Measurements from ENCODE around the gene FABP1.

Gene FABP1

DNA sequence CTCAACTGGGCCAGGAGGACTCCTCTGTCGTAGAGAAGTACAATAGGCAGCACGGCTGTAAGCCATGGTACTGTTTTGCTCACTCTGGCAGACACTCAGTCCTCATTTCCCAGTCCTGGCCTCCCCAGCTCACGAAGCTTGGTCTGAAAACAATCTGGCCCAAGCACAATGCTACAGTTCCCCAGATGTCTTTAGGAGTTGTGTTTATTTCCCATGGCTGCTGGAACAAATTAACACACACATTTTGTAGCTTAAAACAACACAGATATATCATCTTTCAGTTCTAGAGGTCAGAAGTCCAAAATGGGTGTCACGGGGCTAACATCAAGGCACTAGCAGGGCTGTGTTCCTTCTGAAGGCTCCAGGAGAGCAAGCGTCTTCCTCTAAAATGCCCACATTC lies 13.0 kb downstream of the FABP1 start:
- TF ChIP-seq ZFX (IDR thresholded peaks at IDR 0.05) = no peak
- TF ChIP-seq, protein P1, sequence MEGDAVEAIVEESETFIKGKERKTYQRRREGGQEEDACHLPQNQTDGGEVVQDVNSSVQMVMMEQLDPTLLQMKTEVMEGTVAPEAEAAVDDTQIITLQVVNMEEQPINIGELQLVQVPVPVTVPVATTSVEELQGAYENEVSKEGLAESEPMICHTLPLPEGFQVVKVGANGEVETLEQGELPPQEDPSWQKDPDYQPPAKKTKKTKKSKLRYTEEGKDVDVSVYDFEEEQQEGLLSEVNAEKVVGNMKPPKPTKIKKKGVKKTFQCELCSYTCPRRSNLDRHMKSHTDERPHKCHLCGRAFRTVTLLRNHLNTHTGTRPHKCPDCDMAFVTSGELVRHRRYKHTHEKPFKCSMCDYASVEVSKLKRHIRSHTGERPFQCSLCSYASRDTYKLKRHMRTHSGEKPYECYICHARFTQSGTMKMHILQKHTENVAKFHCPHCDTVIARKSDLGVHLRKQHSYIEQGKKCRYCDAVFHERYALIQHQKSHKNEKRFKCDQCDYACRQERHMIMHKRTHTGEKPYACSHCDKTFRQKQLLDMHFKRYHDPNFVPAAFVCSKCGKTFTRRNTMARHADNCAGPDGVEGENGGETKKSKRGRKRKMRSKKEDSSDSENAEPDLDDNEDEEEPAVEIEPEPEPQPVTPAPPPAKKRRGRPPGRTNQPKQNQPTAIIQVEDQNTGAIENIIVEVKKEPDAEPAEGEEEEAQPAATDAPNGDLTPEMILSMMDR (conservative IDR thresholded peaks at IDR 0.05) = no peak
- H3K27ac ChIP-seq = no peak overlapping the region

DNA sequence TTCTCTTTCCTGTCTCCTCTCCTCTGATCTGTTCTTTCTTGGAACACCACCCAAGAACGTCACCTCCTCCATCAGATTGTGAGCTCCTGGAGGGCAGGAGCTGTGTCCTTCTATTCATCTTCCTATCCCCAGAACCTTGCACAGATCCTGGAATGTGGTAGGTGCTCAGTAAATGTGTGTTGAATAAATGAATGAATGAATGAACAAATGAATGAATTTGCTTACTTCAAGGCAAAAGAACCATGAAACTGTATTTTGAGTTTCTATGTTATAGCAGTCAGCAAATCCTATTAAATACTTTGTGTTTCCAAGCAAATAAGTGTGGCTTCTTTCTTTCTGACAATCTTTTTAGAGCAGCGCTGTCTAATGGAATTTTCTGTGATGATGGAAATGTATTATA lies 14.8 kb downstream of the FABP1 start:
- TF ChIP-seq, protein P1 (conservative IDR thresholded peaks at IDR 0.05) = no peak
- TF ChIP-seq ZFX (IDR thresholded peaks at IDR 0.05) = no peak
- H3K27ac ChIP-seq = no peak overlapping the region

DNA sequence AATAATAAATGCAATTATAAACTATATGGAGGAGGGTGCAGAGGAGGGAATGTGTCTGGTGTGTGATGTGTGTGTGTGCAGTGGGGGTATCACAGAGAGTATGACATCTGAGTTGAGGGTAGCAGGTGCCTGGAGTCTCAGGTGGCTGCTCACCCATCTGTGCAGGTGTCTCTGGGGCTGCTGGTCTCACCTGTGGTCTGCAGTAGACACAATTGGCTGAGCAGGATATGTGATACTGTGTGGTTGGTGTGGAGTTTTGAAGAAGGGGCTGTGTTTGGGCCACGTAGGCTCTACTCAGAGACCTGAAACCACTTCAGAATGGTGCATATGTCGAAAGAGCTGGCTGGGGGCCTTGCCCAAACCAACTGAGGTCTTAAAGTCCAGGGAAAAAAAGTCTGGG lies 17.0 kb downstream of the FABP1 start:
- H3K27ac ChIP-seq = no peak overlapping the region
- no peak for TF ChIP-seq ZFX (IDR thresholded peaks at IDR 0.05)
- TF ChIP-seq, protein P1 (conservative IDR thresholded peaks at IDR 0.05) = no peak

DNA sequence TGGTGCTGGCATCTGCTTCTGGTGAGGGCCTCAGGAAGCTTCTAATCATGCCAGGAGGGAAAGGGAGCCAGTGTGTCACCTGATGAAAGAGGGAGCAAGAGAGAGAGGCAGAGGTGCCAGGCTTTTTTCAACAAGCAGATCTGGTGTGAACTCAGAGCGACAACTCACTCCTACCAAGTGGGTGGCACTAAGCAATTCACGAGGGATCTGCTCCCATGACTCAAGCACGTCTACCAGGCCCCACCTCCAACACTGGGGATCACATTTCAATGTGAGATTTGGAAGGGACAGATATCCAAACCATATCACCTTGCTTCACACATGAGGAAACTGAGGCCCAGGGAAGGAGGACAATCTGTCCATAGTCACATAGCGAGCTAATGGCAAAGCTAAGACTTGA lies 19.1 kb downstream of the FABP1 start:
- TF ChIP-seq ZFX (IDR thresholded peaks at IDR 0.05) = no peak
- TF ChIP-seq, protein P1 (conservative IDR thresholded peaks at IDR 0.05) = no peak
- no peak overlapping the region for H3K27ac ChIP-seq

DNA sequence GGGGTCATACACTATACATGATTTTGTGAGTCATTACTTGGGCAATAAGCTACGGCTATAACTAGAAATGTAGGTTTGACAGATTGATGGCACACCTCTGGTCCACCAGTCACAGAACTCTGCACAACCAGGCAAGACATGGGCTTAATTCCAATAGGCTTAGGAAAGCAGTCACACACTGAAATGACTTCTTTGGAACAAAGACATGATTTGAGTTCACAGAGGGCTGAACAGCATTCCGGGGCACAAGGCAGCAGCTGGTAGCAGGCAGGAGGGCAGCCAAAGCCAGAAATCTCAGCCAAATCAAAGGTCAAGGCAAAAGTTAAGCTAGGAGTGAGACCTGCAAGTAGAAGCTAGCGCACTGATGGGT lies 27.4 kb downstream of the FABP1 start:
- TF ChIP-seq ZFX (IDR thresholded peaks at IDR 0.05) = no peak
- TF ChIP-seq, protein P1 (conservative IDR thresholded peaks at IDR 0.05) = no peak
- H3K27ac ChIP-seq = no peak overlapping the region

DNA sequence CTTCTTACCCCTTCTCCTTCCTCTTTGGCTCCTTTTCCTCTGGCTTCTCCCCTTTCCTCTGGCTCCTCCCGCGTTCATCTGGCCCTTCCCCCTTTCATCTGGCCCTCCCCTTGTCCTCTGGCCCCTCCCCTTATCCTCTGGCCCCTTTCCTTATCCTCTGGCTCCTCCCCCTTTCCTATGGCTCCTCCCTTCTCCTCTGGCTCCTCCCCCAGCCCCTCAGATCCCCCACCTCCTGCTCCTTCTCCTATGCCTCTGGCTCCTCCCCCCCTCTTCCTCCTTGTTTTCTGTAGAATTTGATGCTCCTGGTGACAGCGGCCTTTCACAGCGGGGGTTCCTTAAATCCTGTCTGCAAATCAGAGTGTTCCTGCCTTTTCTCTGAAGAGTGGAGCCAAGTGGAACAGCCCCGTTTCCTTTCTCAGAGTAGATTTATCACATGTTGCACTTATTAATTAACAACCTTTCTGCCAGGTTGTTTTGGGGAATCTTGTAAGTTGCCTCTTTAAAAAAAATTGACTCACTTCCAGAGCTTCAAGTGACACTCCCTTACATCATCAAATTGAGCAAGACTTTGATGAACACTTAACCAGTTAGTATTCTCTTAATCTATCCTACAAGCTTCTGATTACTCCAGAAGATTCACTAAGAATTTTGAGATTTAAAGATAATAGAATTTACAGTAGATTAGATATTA lies 27.9 kb downstream of the FABP1 start:
- TF ChIP-seq ZFX (IDR thresholded peaks at IDR 0.05) = no peak
- TF ChIP-seq, protein P1 (conservative IDR thresholded peaks at IDR 0.05) = no peak

DNA sequence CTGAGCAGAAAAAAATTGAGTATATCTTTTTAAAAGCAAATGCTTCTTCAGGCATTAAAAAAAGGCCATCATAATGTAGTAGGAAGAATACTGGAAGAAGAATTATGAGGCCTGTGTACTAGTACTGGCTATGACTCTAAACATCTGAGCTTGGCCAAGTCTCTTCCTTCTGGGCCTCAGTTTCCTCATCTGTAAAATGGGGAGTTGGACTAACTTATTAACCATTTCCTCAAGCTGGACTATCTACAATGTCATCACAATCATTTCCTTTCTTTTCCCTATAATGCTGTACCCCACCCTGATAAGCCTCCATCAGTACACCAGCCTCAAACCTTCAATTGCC lies 29.3 kb downstream of the FABP1 start:
- no peak overlapping the region for H3K27ac ChIP-seq
- TF ChIP-seq, protein P1 (conservative IDR thresholded peaks at IDR 0.05) = no peak
- TF ChIP-seq ZFX (IDR thresholded peaks at IDR 0.05) = no peak

More for the DNA sequence above, 27.9 kb downstream of the FABP1 start:
- H3K27ac ChIP-seq = no peak overlapping the region
